ENCODE results near the gene ANAPC2. TPM values are rescaled to one million over a fixed set of nuclear protein-coding genes. Genes with fewer than 3 reads are reported as not detected.

ANAPC2 gene
- total RNA-seq, 2 experiments from 2014 or later, result 144 to 149 TPM

DNA sequence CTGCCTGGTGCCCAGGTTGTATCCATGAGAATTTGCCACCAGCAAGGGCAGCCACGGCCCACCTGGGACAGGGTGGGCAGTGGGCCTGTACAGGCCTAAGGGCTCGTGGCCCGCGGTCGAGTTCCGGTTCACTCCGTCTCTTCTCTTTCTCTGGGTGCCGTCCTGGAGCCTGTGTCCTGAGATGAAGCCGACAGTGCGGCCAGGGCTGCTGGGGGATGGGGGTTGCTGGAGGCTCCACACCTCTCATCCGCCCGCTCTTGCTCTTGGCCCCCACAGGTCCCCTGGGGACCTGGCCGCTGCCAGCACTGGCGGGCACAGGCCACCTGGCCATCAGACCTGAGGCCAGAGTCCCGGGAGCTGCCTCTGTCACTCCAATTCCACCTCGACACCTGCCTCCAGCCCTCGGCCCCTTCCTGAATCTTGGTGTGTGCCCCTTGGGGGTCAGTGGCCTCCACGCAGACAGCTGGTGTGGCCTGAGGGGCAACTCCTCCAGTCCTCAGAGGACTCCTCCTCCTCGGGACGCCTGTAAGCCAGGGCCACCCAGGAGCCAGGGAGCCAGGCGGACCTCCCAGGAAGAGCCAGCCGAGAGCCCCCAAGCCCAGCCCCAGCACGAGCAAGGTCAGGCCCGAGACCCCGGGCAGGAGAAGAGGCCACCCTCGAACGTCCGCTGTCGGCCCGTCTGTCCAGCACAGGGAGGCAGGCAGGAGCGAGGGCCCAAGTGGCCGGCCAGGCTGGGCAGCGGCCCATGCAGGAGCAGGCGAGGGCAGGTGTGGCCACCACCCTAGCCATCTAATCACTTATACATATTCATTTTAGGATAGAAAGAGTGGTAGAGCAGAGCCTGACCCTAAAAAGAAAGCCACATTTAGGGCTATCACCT, 23.8 kb downstream of the ANAPC2 start:
- no peaks in the 10 kb centered on the region for H3K9me3 Mint-ChIP-seq

DNA sequence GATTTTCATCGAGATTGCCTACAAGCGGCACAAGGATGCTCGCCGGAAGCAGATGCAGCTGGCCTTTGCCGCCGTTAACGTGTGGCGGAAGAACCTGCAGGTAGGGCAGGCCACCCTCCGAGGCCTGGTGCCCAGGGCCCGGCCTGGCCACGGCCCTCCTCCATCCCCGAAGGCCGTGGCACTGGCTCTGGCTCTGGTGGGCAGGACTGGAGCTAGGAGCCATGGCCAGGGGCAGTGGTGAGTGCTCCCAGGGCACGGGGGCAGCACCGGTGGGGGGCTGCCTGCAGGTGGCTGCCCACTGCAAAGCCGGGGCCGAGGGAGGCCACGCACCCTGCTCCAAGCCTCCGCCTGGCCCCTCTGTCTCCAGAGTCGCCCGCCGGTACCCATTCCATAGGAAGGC, 24.6 kb downstream of the ANAPC2 start:
- ChIA-PET POLR2A (no interaction called here), CTCF (no interaction called here)
- TF ChIP-seq, protein P1, sequence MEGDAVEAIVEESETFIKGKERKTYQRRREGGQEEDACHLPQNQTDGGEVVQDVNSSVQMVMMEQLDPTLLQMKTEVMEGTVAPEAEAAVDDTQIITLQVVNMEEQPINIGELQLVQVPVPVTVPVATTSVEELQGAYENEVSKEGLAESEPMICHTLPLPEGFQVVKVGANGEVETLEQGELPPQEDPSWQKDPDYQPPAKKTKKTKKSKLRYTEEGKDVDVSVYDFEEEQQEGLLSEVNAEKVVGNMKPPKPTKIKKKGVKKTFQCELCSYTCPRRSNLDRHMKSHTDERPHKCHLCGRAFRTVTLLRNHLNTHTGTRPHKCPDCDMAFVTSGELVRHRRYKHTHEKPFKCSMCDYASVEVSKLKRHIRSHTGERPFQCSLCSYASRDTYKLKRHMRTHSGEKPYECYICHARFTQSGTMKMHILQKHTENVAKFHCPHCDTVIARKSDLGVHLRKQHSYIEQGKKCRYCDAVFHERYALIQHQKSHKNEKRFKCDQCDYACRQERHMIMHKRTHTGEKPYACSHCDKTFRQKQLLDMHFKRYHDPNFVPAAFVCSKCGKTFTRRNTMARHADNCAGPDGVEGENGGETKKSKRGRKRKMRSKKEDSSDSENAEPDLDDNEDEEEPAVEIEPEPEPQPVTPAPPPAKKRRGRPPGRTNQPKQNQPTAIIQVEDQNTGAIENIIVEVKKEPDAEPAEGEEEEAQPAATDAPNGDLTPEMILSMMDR (IDR thresholded peaks at IDR 0.05), result no peak
- no peak overlapping the region for H3K27ac ChIP-seq (ENCODE audit: low read depth in 1 of 2, low read length in 2 of 2)
- peaks cover 0 to 31% of the 10 kb centered on the region in 2 experiments for H3K9me3 ChIP-seq (ENCODE audit: control insufficient read depth in 1 of 2, insufficient read depth in 1 of 2, low read length in 2 of 2)
- Mint-ChIP-seq H3K27ac (no peak overlapping the region), H3K27me3 (peaks cover 58% of the 10 kb centered on the region), H3K36me3 (ENCODE audit: low read depth) (no peaks in the 10 kb centered on the region), H3K4me1 (ENCODE audit: low read depth) (peaks cover 5% of the 10 kb centered on the region), H3K4me3 (no peak overlapping the region), H3K9me3 (no peaks in the 10 kb centered on the region)
- no peak overlapping the region for H3K4me3 ChIP-seq (ENCODE audit: low read length)
- H3K27me3 ChIP-seq (ENCODE audit: control insufficient read depth in 1 of 2, insufficient read depth in 2 of 2, low read length in 2 of 2), result peaks cover 51 to 76% of the 10 kb centered on the region in 2 experiments
- peaks cover 15% of the 10 kb centered on the region for H3K4me1 ChIP-seq (ENCODE audit: insufficient read depth, low read length)
- DNase-seq (no peak), ATAC-seq (ENCODE audit: poor library complexity) (no peak)
- H3K36me3 ChIP-seq (ENCODE audit: insufficient read depth, low read length), result no peaks in the 10 kb centered on the region
- intact Hi-C loops (cut with DNase I, micrococcal nuclease), result no loop called here

More for the DNA sequence above, 23.8 kb downstream of the ANAPC2 start:
- Mint-ChIP-seq H3K27ac (no peak overlapping the region), H3K4me1 (ENCODE audit: low read depth) (no peaks in the 10 kb centered on the region), H3K36me3 (ENCODE audit: low read depth) (no peaks in the 10 kb centered on the region), H3K27me3 (peaks cover 52% of the 10 kb centered on the region), H3K4me3 (no peak overlapping the region)
- no peaks in the 10 kb centered on the region for H3K36me3 ChIP-seq (ENCODE audit: insufficient read depth, low read length)
- intact Hi-C loops (cut with DNase I, micrococcal nuclease), result no loop called here
- peaks cover 0 to 31% of the 10 kb centered on the region in 2 experiments for H3K9me3 ChIP-seq (ENCODE audit: control insufficient read depth in 1 of 2, insufficient read depth in 1 of 2, low read length in 2 of 2)
- peaks cover 13% of the 10 kb centered on the region for H3K4me1 ChIP-seq (ENCODE audit: insufficient read depth, low read length)
- DNase-seq, result no peak
- CTCF ChIA-PET, result no interaction called here
- H3K4me3 ChIP-seq (ENCODE audit: low read length), result no peak overlapping the region
- TF ChIP-seq, protein P1 (IDR thresholded peaks at IDR 0.05), result no peak
- no peak overlapping the region for H3K27ac ChIP-seq (ENCODE audit: low read depth in 1 of 2, low read length in 2 of 2)
- peaks cover 45 to 73% of the 10 kb centered on the region in 2 experiments for H3K27me3 ChIP-seq (ENCODE audit: control insufficient read depth in 1 of 2, insufficient read depth in 2 of 2, low read length in 2 of 2)
- POLR2A ChIA-PET, result no interaction called here
- no peak for ATAC-seq (ENCODE audit: poor library complexity)

DNA sequence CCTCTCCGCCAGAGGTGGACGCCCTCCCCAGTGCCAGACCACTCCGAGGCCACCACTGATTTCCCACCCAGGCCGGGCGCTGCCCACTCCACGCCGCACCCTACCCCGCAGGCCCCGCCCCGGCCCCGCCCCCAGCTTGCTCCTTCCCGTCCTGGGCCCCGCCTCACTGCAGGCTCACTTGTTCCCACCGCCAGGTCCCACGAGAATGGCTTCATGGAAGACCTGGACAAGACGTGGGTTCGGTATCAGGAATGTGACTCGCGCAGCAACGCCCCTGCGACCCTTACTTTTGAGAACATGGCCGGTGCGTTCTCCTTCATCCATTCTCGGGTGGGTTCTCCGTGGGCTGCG, 25.0 kb downstream of the ANAPC2 start:
- POLR2A ChIA-PET, result interaction anchor here (0.7 kb wide), 1 partner anchor 30 kb away, joined by 3 read pairs; no protein-coding TSS in a partner anchor
- Histone ChIP-seq H3K4me3 (ENCODE audit: low read length) (no peak overlapping the region), H3K36me3 (ENCODE audit: insufficient read depth, low read length) (no peaks in the 10 kb centered on the region), H3K27me3 (ENCODE audit: control insufficient read depth in 1 of 2, insufficient read depth in 2 of 2, low read length in 2 of 2) (peaks cover 55 to 78% of the 10 kb centered on the region in 2 experiments), H3K27ac (ENCODE audit: low read depth in 1 of 2, low read length in 2 of 2) (no peak overlapping the region), H3K9me3 (ENCODE audit: control insufficient read depth in 1 of 2, insufficient read depth in 1 of 2, low read length in 2 of 2) (peaks cover 0 to 35% of the 10 kb centered on the region in 2 experiments), H3K4me1 (ENCODE audit: insufficient read depth, low read length) (peaks cover 17% of the 10 kb centered on the region)
- no peak overlapping the region for H3K27ac Mint-ChIP-seq
- ATAC-seq (ENCODE audit: poor library complexity) (no peak), DNase-seq (no peak)
- no peak overlapping the region for H3K4me3 Mint-ChIP-seq
- H3K36me3 Mint-ChIP-seq (ENCODE audit: low read depth), result no peaks in the 10 kb centered on the region
- no peaks in the 10 kb centered on the region for H3K9me3 Mint-ChIP-seq
- CTCF ChIA-PET, result no interaction called here
- peaks cover 59% of the 10 kb centered on the region for H3K27me3 Mint-ChIP-seq
- intact Hi-C loops (cut with DNase I, micrococcal nuclease), result no loop called here
- TF ChIP-seq, protein P1 (IDR thresholded peaks at IDR 0.05), result no peak
- peaks cover 6% of the 10 kb centered on the region for H3K4me1 Mint-ChIP-seq (ENCODE audit: low read depth)

Data from CD4-positive, alpha-beta T cell (primary cell).